Mesenteric fat pad (tissue), 1 donor: ENCODE measurements around the gene CCL5. TPM values are rescaled to one million over a fixed set of nuclear protein-coding genes. Genes with fewer than 3 reads are reported as not detected.

Experiments
- DNase-seq: peaks from one replicate; pipeline ENCODE4 v3.0.0-alpha.2; 2020; ENCODE audit warnings: low spot score
- long read RNA-seq: library from polyadenylated mRNA; unstranded; transcript quantifications from one replicate; pipeline ENCODE4 v2.0.0, GENCODE V29; 2020
- total RNA-seq: library from RNA; stranded (reverse); fragmentation: NEBNext Ultra II Directional; extraction: Animal tissue kit (Norgen Biotek cat#: 25700); gene quantifications from one replicate; pipeline ENCODE4 v1.2.1, GENCODE V29; 2021
- donor health status: DM: yes; HTN: yes; CAD: no.

The CCL5 gene
- 4.0 TPM for total RNA-seq
- long read RNA-seq: 0 reads

- DNase-seq: no peak
These were observed at the start of gene CCL5 for GRCh38 chr17:35879773-35880654. TSS of gene CCL5 (minus strand) at chr17:35880360.

GRCh38 chr17:35927714-35928113 lies 47.6 kb upstream of the CCL5 start:
- no peak for DNase-seq

- DNase-seq: no peak
These were observed 43.5 kb upstream of the CCL5 start for GRCh38 chr17:35923609-35924114.

- DNase-seq: no peak
These were observed 40.1 kb upstream of the CCL5 start for GRCh38 chr17:35920229-35920628.

- DNase-seq: no peak
These were observed 38.5 kb upstream of the CCL5 start for GRCh38 chr17:35918665-35919064.

- DNase-seq: no peak
These were observed 37.5 kb upstream of the CCL5 start for GRCh38 chr17:35917519-35918213.

- no peak for DNase-seq
These were observed 35.2 kb upstream of the CCL5 start for GRCh38 chr17:35915153-35915964.

- DNase-seq: no peak
These were observed 34.2 kb upstream of the CCL5 start for GRCh38 chr17:35914354-35914753.

- DNase-seq: no peak
These were observed 33.4 kb upstream of the CCL5 start for GRCh38 chr17:35913609-35914008.

- DNase-seq: no peak
These were observed 32.8 kb upstream of the CCL5 start for GRCh38 chr17:35912942-35913341.

- DNase-seq: no peak
These were observed 32.3 kb upstream of the CCL5 start for GRCh38 chr17:35912339-35912912.

- no peak for DNase-seq
These were observed 29.2 kb upstream of the CCL5 start for GRCh38 chr17:35909408-35909807.

- DNase-seq: no peak
These were observed 27.5 kb upstream of the CCL5 start for GRCh38 chr17:35907691-35908090.

- no peak for DNase-seq
These were observed 26.9 kb upstream of the CCL5 start for GRCh38 chr17:35906926-35907637.

GRCh38 chr17:35906191-35906925 lies 26.2 kb upstream of the CCL5 start:
- DNase-seq: no peak

- no peak for DNase-seq
These were observed 23.3 kb upstream of the CCL5 start for GRCh38 chr17:35903451-35903850.

GRCh38 chr17:35901631-35902175 lies 21.5 kb upstream of the CCL5 start:
- no peak for DNase-seq

GRCh38 chr17:35900708-35901480 lies 20.7 kb upstream of the CCL5 start:
- DNase-seq: no peak

GRCh38 chr17:35900280-35900679 lies 20.1 kb upstream of the CCL5 start:
- DNase-seq: no peak
